Measurements from ENCODE around the gene UNC13D. TPM values are rescaled to one million over a fixed set of nuclear protein-coding genes. Genes with fewer than 3 reads are reported as not detected.
A peak's percentile ranks its signal among the peaks of the same experiment; 100 is the strongest.

UNC13D gene
- total and polyA plus RNA-seq, 9 of the 15 experiments (the other 6 are each of a cell fraction or from before 2014, with no cell fraction given) = 0.86 to 244 (median 69.2) TPM

GRCh38 chr17:75845058-75845711, 981 bp upstream of the UNC13D start (continued):
- TF ChIP-seq ZBTB49 (CRISPR knock-in tag; IDR thresholded peaks at IDR 0.05; ENCODE audit: borderline replicate concordance) = no peak
- TF ChIP-seq UBTF (IDR thresholded peaks at IDR 0.05; ENCODE audit: borderline replicate concordance in 1 of 2, low read depth in 2 of 2, low read length in 2 of 2) = peak in 1 of 2 experiments; percentile 86; a peak in 3 of 4 replicates
- peak; percentile 43 for TF ChIP-seq FIP1L1 (IDR thresholded peaks at IDR 0.05; ENCODE audit: low read depth, low read length, poor library complexity, severe bottlenecking)
- TF ChIP-seq ZNF764 (CRISPR knock-in tag; IDR thresholded peaks at IDR 0.05; ENCODE audit: low read depth) = no peak
- no peak for TF ChIP-seq ZNF134 (CRISPR knock-in tag; conservative IDR thresholded peaks at IDR 0.05)
- TF ChIP-seq MXI1 (IDR thresholded peaks at IDR 0.05; ENCODE audit: low read depth, low read length) = 0 out of 2 replicates have a peak, but pooled peaks have one; percentile 6
- TF ChIP-seq ZNF589 (CRISPR knock-in tag; IDR thresholded peaks at IDR 0.05; ENCODE audit: low read depth) = peak; percentile 52; the same call in 1 of the 2 replicates
- no peak for TF ChIP-seq NFATC3 (IDR thresholded peaks at IDR 0.05)
- no peak for TF ChIP-seq HLTF (IDR thresholded peaks at IDR 0.05)
- no peak for TF ChIP-seq ZNF121 (CRISPR knock-in tag; conservative IDR thresholded peaks at IDR 0.05)
- peak; percentile 86 for TF ChIP-seq LEF1 (IDR thresholded peaks at IDR 0.05)
- TF ChIP-seq GATAD2B (IDR thresholded peaks at IDR 0.05; ENCODE audit: borderline replicate concordance) = peak; percentile 21; the same call in 1 of the 2 replicates
- no peak for TF ChIP-seq COPS2 (conservative IDR thresholded peaks at IDR 0.05)
- no peak for TF ChIP-seq HBP1 (CRISPR knock-in tag; IDR thresholded peaks at IDR 0.05)
- TF ChIP-seq ZNF583 (CRISPR knock-in tag; IDR thresholded peaks at IDR 0.05) = 0 out of 2 replicates have a peak, but pooled peaks have one; percentile 6
- peak in 1 of 2 experiments; percentile 61; a peak in 1 of 4 replicates for TF ChIP-seq TBL1XR1 (IDR thresholded peaks at IDR 0.05; ENCODE audit: low read length in 2 of 2)
- 0 out of 2 replicates have a peak, but pooled peaks have one; percentile 63 for TF ChIP-seq SMARCA5 (IDR thresholded peaks at IDR 0.05)
- no peak for TF ChIP-seq ZNF217 (CRISPR knock-in tag; IDR thresholded peaks at IDR 0.05)
- TF ChIP-seq LCOR (CRISPR knock-in tag; IDR thresholded peaks at IDR 0.05) = no peak
- peak; percentile 85 to 92 (median 90) for TF ChIP-seq CTCF (IDR thresholded peaks at IDR 0.05 in 2 of 3, conservative IDR thresholded peaks at IDR 0.05 in 1 of 3; ENCODE audit: insufficient read depth in 2 of 3, low read depth in 1 of 3, low read length in 3 of 3)
